ENCODE data around the gene UROS.

The UROS gene

GRCh38 chr10:125761961-125762360 is 61.1 kb downstream of the UROS start:
- DNase-seq, result no peak

GRCh38 chr10:125757742-125758141 is 65.3 kb downstream of the UROS start:
- DNase-seq, result no peak

GRCh38 chr10:125756853-125757487 is 66.1 kb downstream of the UROS start:
- DNase-seq, result no peak

- DNase-seq, result no peak
Measured at GRCh38 chr10:125756196-125756595, 66.9 kb downstream of the UROS start.

- no peak for DNase-seq
Measured at GRCh38 chr10:125747417-125747816, 75.6 kb downstream of the UROS start.

- DNase-seq, result no peak
Measured at GRCh38 chr10:125744909-125745308, 78.1 kb downstream of the UROS start.

GRCh38 chr10:125742465-125742864 is 80.6 kb downstream of the UROS start:
- no peak for DNase-seq

- no peak for DNase-seq
Measured at GRCh38 chr10:125739994-125740679, 82.9 kb downstream of the UROS start.

Measured in DMS 273 treated with DMSO at 0.1 percent for 48 hours (cell line).